ENCODE measurements around the gene PHOSPHO2. TPM values are rescaled to one million over a fixed set of nuclear protein-coding genes. Genes with fewer than 3 reads are reported as not detected.

PHOSPHO2 gene
- total RNA-seq, 1 donor from 2014 or later, result 9.9 TPM

Other genes starting within 250 kb of the PHOSPHO2 start
- gene BBS5, start 215.0 kb upstream of the PHOSPHO2 start, total RNA-seq, result 10.3 TPM
- 0.55 TPM for gene KLHL41, start 184.8 kb upstream of the PHOSPHO2 start, total RNA-seq
- 17.5 TPM for gene FASTKD1, start 120.6 kb upstream of the PHOSPHO2 start, total RNA-seq
- gene PPIG, start 110.1 kb upstream of the PHOSPHO2 start, total RNA-seq, result 44.1 TPM
- not detected for gene CFAP210, start 64 bp upstream of the PHOSPHO2 start, total RNA-seq
- gene KLHL23, start 39.4 kb downstream of the PHOSPHO2 start, total RNA-seq, result 3.1 TPM
- 184 TPM for gene SSB, start 104.4 kb downstream of the PHOSPHO2 start, total RNA-seq
- gene METTL5, start 130.4 kb downstream of the PHOSPHO2 start, total RNA-seq, result 69.4 TPM
- 62.9 TPM for gene UBR3, start 133.0 kb downstream of the PHOSPHO2 start, total RNA-seq

Measured in mesenteric fat pad (tissue), 1 donor.